Activated CD8-positive, alpha-beta memory T cell treated with anti-CD3 and anti-CD28 coated beads for 36 hours (primary cell): ENCODE data around the gene VAV2. TPM values are rescaled to one million over a fixed set of nuclear protein-coding genes. Genes with fewer than 3 reads are reported as not detected.

ENCODE experiments used
- CTCF ChIA-PET: fragments of 350-600 bp; sonication (Branson Sonifier 250); formaldehyde crosslinking; loops from one replicate; lab custom pipeline; 2021; ENCODE audit warnings: antibody characterized with exemption; lab: Charles Lee
- POLR2A ChIA-PET: fragments of 350-600 bp; sonication (Branson Sonifier 250); formaldehyde crosslinking; loops from one replicate; lab custom pipeline; 2021; ENCODE audit warnings: antibody characterized with exemption; lab: Charles Lee
- total RNA-seq, 2 experiments: library from RNA; stranded (reverse); gene quantifications; one replicate each; pipeline ENCODE4 v1.2.3, GENCODE V29; 2021

VAV2 gene
- total RNA-seq, 2 experiments from 2014 or later, result 6.2 to 6.7 TPM

- POLR2A ChIA-PET, result no interaction called here
These were observed 200.1 kb downstream of the VAV2 start for GRCh38 chr9:133791735-133792649.

GRCh38 chr9:133791069-133791468 lies 201.1 kb downstream of the VAV2 start:
- ChIA-PET CTCF (no interaction called here), POLR2A (no interaction called here)

More at GRCh38 chr9:133791735-133792649, 200.1 kb downstream of the VAV2 start:
- CTCF ChIA-PET, result interaction anchor here (1.4 to 9.1 kb wide), 3 partner anchors 11 to 205 kb away, joined by 3 to 62 read pairs (median 3); no protein-coding TSS in a partner anchor

GRCh38 chr9:133789778-133790177 lies 202.3 kb downstream of the VAV2 start:
- ChIA-PET CTCF (interaction anchor here (1.0 to 2.6 kb wide), 2 partner anchors 10 to 205 kb away, joined by 3 to 8 read pairs; no protein-coding TSS in a partner anchor), POLR2A (no interaction called here)

GRCh38 chr9:133788819-133789717 lies 203.1 kb downstream of the VAV2 start:
- POLR2A ChIA-PET, result no interaction called here
- CTCF ChIA-PET, result interaction anchor here (2.6 kb wide), 1 partner anchor 206 kb away, joined by 8 read pairs; no protein-coding TSS in a partner anchor

- POLR2A ChIA-PET, result no interaction called here
- CTCF ChIA-PET, result interaction anchor here (2.6 kb wide), 1 partner anchor 206 kb away, joined by 8 read pairs; no protein-coding TSS in a partner anchor
These were observed 203.9 kb downstream of the VAV2 start for GRCh38 chr9:133788045-133788818.

GRCh38 chr9:133787754-133788025 lies 204.4 kb downstream of the VAV2 start:
- CTCF ChIA-PET, result interaction anchor here (2.6 kb wide), 1 partner anchor 207 kb away, joined by 8 read pairs; no protein-coding TSS in a partner anchor
- POLR2A ChIA-PET, result no interaction called here

- ChIA-PET CTCF (interaction anchor here (0.7 kb wide), 1 partner anchor 344 kb away, joined by 3 read pairs; no protein-coding TSS in a partner anchor), POLR2A (no interaction called here)
These were observed 205.0 kb downstream of the VAV2 start for GRCh38 chr9:133786907-133787753.

- ChIA-PET CTCF (interaction anchor here (0.7 kb wide), 1 partner anchor 344 kb away, joined by 3 read pairs; no protein-coding TSS in a partner anchor), POLR2A (no interaction called here)
These were observed 205.8 kb downstream of the VAV2 start for GRCh38 chr9:133786371-133786753.

- ChIA-PET CTCF (no interaction called here), POLR2A (no interaction called here)
These were observed 206.3 kb downstream of the VAV2 start for GRCh38 chr9:133785753-133786370.

- CTCF ChIA-PET, result interaction anchor here (5.1 kb wide), 1 partner anchor 209 kb away, joined by 64 read pairs; no protein-coding TSS in a partner anchor
- POLR2A ChIA-PET, result no interaction called here
These were observed 207.2 kb downstream of the VAV2 start for GRCh38 chr9:133784731-133785561.

GRCh38 chr9:133783331-133783731 lies 208.8 kb downstream of the VAV2 start:
- POLR2A ChIA-PET, result no interaction called here
- CTCF ChIA-PET, result interaction anchor here (5.1 kb wide), 1 partner anchor 211 kb away, joined by 64 read pairs; no protein-coding TSS in a partner anchor

- POLR2A ChIA-PET, result no interaction called here
These were observed 209.7 kb downstream of the VAV2 start for GRCh38 chr9:133782157-133783130.

GRCh38 chr9:133781828-133782135 lies 210.3 kb downstream of the VAV2 start:
- POLR2A ChIA-PET, result interaction anchor here (0.5 kb wide), 1 partner anchor 46 kb away, joined by 4 read pairs; no protein-coding TSS in a partner anchor
- CTCF ChIA-PET, result interaction anchor here (0.6 to 5.1 kb wide), 8 partner anchors 8 to 318 kb away, joined by 3 to 64 read pairs (median 4); partner anchors contain the start of gene SARDH

More at GRCh38 chr9:133782157-133783130, 209.7 kb downstream of the VAV2 start:
- CTCF ChIA-PET, result interaction anchor here (0.6 to 5.1 kb wide), 6 partner anchors 9 to 317 kb away, joined by 3 to 64 read pairs (median 6); no protein-coding TSS in a partner anchor

- CTCF ChIA-PET, result interaction anchor here (0.6 to 5.1 kb wide), 7 partner anchors 8 to 318 kb away, joined by 3 to 64 read pairs (median 4); partner anchors contain the start of gene SARDH
- POLR2A ChIA-PET, result interaction anchor here (0.5 kb wide), 1 partner anchor 45 kb away, joined by 4 read pairs; no protein-coding TSS in a partner anchor
These were observed 210.9 kb downstream of the VAV2 start for GRCh38 chr9:133780962-133781827.
